ENCODE data around the gene NKG7.

Gene NKG7

DNA sequence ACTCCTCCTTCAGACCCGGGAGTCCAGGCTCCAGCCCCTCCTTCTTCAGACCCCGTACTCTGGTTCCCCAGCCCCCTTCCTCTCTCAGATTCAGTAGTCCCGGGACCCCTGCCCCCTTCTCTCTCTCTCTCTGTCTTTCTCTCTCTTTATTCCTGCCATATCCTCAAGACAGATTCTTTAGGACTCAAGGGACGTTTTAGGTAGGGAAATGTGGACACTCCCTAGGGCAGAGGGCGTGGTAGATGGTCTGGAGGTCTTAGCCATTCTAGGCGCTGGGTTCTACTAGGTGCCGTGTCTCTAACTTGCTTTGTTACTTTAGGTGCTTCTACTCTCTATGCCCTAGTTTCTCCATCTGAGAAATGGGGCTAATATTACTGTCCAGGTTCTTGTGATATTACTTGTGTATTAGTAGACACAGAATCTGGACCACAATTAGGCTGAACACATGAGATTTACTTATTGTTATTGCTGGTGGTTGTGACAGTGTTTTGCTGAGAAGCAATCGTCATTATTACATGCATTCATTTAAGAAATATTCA is 18.7 kb upstream of the NKG7 start:
- Histone ChIP-seq H3F3A (ENCODE audit: insufficient read depth, low read length) (no peaks in the 10 kb centered on the region), H2AFZ (ENCODE audit: low read length) (peak overlapping the region; percentile 86), H3K27me3 (ENCODE audit: insufficient read depth, low read length) (no peaks in the 10 kb centered on the region), H3K4me2 (ENCODE audit: low read length) (peak overlapping the region; percentile 23; the same call in 1 of the 2 replicates), H3K4me1 (ENCODE audit: insufficient read depth, low read length, severe bottlenecking) (peaks cover 42% of the 10 kb centered on the region), H3K4me3 (ENCODE audit: low read depth, low read length, poor library complexity, severe bottlenecking) (peak overlapping the region; percentile 27), H4K20me1 (ENCODE audit: insufficient read depth, low read length) (no peaks in the 10 kb centered on the region), H3K79me2 (ENCODE audit: insufficient read depth, low read length) (no peaks in the 10 kb centered on the region), H3K9me2 (ENCODE audit: low read depth, low read length) (no peaks in the 10 kb centered on the region), H3K27ac (ENCODE audit: low read depth, low read length, poor library complexity, severe bottlenecking) (no peak overlapping the region), H3K36me3 (ENCODE audit: insufficient read depth, low read length) (no peaks in the 10 kb centered on the region), H3K9ac (ENCODE audit: low read length) (peak overlapping the region; percentile 14; the same call in 1 of the 2 replicates), H3K9me3 (ENCODE audit: low read length) (no peaks in the 10 kb centered on the region)
- TF ChIP-seq, protein P1, sequence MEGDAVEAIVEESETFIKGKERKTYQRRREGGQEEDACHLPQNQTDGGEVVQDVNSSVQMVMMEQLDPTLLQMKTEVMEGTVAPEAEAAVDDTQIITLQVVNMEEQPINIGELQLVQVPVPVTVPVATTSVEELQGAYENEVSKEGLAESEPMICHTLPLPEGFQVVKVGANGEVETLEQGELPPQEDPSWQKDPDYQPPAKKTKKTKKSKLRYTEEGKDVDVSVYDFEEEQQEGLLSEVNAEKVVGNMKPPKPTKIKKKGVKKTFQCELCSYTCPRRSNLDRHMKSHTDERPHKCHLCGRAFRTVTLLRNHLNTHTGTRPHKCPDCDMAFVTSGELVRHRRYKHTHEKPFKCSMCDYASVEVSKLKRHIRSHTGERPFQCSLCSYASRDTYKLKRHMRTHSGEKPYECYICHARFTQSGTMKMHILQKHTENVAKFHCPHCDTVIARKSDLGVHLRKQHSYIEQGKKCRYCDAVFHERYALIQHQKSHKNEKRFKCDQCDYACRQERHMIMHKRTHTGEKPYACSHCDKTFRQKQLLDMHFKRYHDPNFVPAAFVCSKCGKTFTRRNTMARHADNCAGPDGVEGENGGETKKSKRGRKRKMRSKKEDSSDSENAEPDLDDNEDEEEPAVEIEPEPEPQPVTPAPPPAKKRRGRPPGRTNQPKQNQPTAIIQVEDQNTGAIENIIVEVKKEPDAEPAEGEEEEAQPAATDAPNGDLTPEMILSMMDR (IDR thresholded peaks at IDR 0.05; ENCODE audit: low read length): no peak
- no peak for TF ChIP-seq EZH2 (IDR thresholded peaks at IDR 0.05; ENCODE audit: borderline replicate concordance, low read length)

DNA sequence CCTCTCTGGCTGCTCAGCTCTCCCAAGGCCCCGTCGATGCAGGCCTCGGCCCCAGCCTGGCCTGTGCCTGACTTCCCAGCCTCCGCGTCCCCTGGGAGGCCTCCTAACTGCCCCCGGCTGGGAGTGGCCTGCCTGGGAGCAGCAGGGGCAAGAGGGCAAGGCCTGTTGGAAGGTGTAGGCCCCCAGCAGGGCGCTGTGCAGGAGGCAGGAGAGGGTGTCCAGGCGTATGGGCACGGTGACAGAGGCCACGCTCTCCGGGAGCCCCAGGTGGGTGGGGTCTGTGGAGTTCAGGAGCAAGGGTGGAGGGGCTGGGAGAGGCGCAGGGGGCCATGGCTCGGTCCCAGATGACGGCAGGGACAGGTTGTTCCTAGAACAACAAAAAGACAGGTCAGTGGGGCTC is 16.7 kb upstream of the NKG7 start:
- Histone ChIP-seq H3K9ac (ENCODE audit: low read length) (no peak overlapping the region), H3K4me1 (ENCODE audit: insufficient read depth, low read length, severe bottlenecking) (peaks cover 26% of the 10 kb centered on the region), H3K4me3 (ENCODE audit: low read depth, low read length, poor library complexity, severe bottlenecking) (no peak overlapping the region)

DNA sequence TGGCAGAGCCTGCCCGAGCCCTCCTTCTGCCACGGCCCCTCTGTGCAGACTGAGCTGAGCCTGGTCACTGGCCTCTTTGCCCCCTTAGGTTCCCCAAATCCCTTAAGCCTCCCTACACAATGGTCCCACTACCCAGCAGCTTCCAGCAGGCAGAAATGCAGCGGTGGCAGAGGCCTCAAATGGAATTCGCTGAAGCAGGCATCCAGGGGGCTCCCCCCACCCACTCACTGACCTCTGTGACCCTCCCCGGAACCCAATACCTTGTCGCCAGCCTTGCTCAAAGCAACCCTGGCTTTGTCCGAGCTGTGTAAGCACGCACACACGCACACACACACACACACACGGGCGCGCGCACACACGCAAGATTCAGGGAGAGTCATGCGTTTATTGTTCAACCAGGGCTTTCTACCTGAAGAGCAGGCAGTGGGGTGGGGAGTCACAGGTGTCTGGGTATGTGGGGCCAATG is 15.5 kb upstream of the NKG7 start, which contains the start of gene LIM2:
TSS of gene LIM2 (minus strand) at position 51 of the 466 bp plus-strand sequence. CDS start 531 bp downstream, outside the sequence.
- Histone ChIP-seq H3K36me3 (ENCODE audit: insufficient read depth, low read length) (no peaks in the 10 kb centered on the region), H3K9me2 (ENCODE audit: low read depth, low read length) (no peaks in the 10 kb centered on the region), H3K27ac (ENCODE audit: low read depth, low read length, poor library complexity, severe bottlenecking) (no peak within 1 kb of the TSS), H2AFZ (ENCODE audit: low read length) (no peak within 1 kb of the TSS), H3K4me3 (ENCODE audit: low read depth, low read length, poor library complexity, severe bottlenecking) (no peak within 1 kb of the TSS), H3K4me2 (ENCODE audit: low read length) (no peak within 1 kb of the TSS), H3K27me3 (ENCODE audit: insufficient read depth, low read length) (peaks cover 6% of the 10 kb centered on the region; the same call in 1 of the 2 replicates), H4K20me1 (ENCODE audit: insufficient read depth, low read length) (no peaks in the 10 kb centered on the region), H3F3A (ENCODE audit: insufficient read depth, low read length) (no peaks in the 10 kb centered on the region), H3K9me3 (ENCODE audit: low read length) (no peaks in the 10 kb centered on the region), H3K4me1 (ENCODE audit: insufficient read depth, low read length, severe bottlenecking) (peaks cover 20% of the 10 kb centered on the region), H3K79me2 (ENCODE audit: insufficient read depth, low read length) (no peaks in the 10 kb centered on the region), H3K9ac (ENCODE audit: low read length) (no peak within 1 kb of the TSS)
- TF ChIP-seq, protein P1 (IDR thresholded peaks at IDR 0.05; ENCODE audit: low read length): no peak
- no peak for TF ChIP-seq EZH2 (IDR thresholded peaks at IDR 0.05; ENCODE audit: borderline replicate concordance, low read length)

More for the DNA sequence above, 16.7 kb upstream of the NKG7 start:
- TF ChIP-seq EZH2 (IDR thresholded peaks at IDR 0.05; ENCODE audit: borderline replicate concordance, low read length): no peak
- TF ChIP-seq, protein P1 (IDR thresholded peaks at IDR 0.05; ENCODE audit: low read length): no peak
- H3K27ac ChIP-seq (ENCODE audit: low read depth, low read length, poor library complexity, severe bottlenecking): no peak overlapping the region
- H3F3A ChIP-seq (ENCODE audit: insufficient read depth, low read length): no peaks in the 10 kb centered on the region
- no peaks in the 10 kb centered on the region for H3K27me3 ChIP-seq (ENCODE audit: insufficient read depth, low read length)
- no peak overlapping the region for H3K4me2 ChIP-seq (ENCODE audit: low read length)
- no peaks in the 10 kb centered on the region for H4K20me1 ChIP-seq (ENCODE audit: insufficient read depth, low read length)
- H3K9me2 ChIP-seq (ENCODE audit: low read depth, low read length): no peaks in the 10 kb centered on the region
- H3K79me2 ChIP-seq (ENCODE audit: insufficient read depth, low read length): no peaks in the 10 kb centered on the region
- H2AFZ ChIP-seq (ENCODE audit: low read length): no peak overlapping the region
- no peaks in the 10 kb centered on the region for H3K36me3 ChIP-seq (ENCODE audit: insufficient read depth, low read length)
- no peaks in the 10 kb centered on the region for H3K9me3 ChIP-seq (ENCODE audit: low read length)

Measured in OCI-LY1 (cell line).